Breast epithelium (tissue), 4 donors: ENCODE measurements around the gene SFMBT2. TPM values are rescaled to one million over a fixed set of nuclear protein-coding genes. Genes with fewer than 3 reads are reported as not detected.

Source experiments
- DNase-seq, 2 donors: peaks; one replicate each; pipeline ENCODE4 v3.0.0-alpha.2; 2019; ENCODE audit warnings: low spot score in 2 of 2
- H3K27ac ChIP-seq, 2 donors: fragments of 200-600 bp; sonication (generic) in 1 of 2; one replicate each; pipeline ENCODE4 v1.5.1; 2016 to 2019; ENCODE audit warnings: mild to moderate bottlenecking in 1 of 2
- H3K27me3 ChIP-seq, 2 donors: fragments of 200-600 bp; sonication (generic) in 1 of 2; one replicate each; pipeline versions ENCODE4 v1.5.1 to v1.6.0; 2017 to 2019; ENCODE audit warnings: control low read depth in 1 of 2, mild to moderate bottlenecking in 1 of 2
- H3K36me3 ChIP-seq: fragments of 200-600 bp; one replicate; pipeline ENCODE4 v1.5.1; 2019
- H3K4me1 ChIP-seq, 2 donors: fragments of 200-600 bp; sonication (generic); one replicate each; pipeline ENCODE4 v1.5.1; 2016 to 2019; ENCODE audit warnings: control low read depth in 1 of 2
- H3K4me3 ChIP-seq, 3 donors: fragments of 200-600 bp; sonication (generic); 1 replicate in 2 of 3; 2 replicates in 1 of 3; pipeline ENCODE4 v1.5.1; 2016 to 2019; ENCODE audit warnings: mild to moderate bottlenecking in 3 of 3, moderate library complexity in 2 of 3
- H3K9me3 ChIP-seq, 2 donors: fragments of 200-600 bp; sonication (generic) in 1 of 2; one replicate each; pipeline ENCODE4 v1.5.1; 2016 to 2019; ENCODE audit warnings: control low read depth in 1 of 2
- POLR2A ChIP-seq: fragments of 450-650 bp; IDR thresholded peaks from one replicate; pipeline ENCODE4 v1.6.1; 2016; ENCODE audit warnings: antibody characterized with exemption, mild to moderate bottlenecking, moderate library complexity
- POLR2AphosphoS5 ChIP-seq, 3 donors: sonication (generic); formaldehyde crosslinking; IDR thresholded peaks; one replicate each; pipeline ENCODE4 v1.6.1; 2017; ENCODE audit warnings: antibody characterized with exemption in 3 of 3
- intact Hi-C: fragments of 100-400 bp; cut with DNase I; formaldehyde crosslinking; loops from one replicate; pipeline ENCODE4 v1.15.1; 2023; ENCODE audit warnings: low total_unique reads
- total RNA-seq, 3 donors: library from RNA; depleted of rRNA; stranded (reverse); fragments of >200 nt; gene quantifications; one replicate each; pipeline ENCODE4 v1.1.0, GENCODE V29; 2016
- TF ChIP-seq, protein P1 (sequence below), 3 donors: fragments of 450-650 bp; IDR thresholded peaks; one replicate each; pipeline ENCODE4 v1.5.1; 2016 to 2017; ENCODE audit warnings: antibody characterized with exemption in 3 of 3, mild to moderate bottlenecking in 3 of 3, moderate library complexity in 3 of 3

SFMBT2 gene
- total RNA-seq, 3 donors from 2014 or later = 3.5 to 32.8 (median 22.8) TPM

DNA sequence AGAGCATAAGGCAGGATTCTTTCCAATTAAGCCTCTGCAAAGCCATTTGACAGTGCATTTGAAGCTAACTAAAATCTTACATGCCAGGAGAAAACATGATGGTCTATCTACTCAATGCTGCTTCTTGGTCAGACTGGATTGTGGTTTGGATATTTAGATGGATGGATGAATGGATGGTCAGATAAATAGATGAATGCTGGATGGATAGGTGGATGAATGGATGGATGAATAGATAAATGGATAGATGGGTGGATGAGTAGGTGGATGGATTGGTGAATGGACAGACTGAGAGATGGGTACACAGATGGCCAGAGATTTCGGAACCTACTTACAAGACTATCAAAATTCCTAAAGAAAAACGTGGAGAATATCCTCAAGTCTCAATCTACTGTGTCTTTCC is 127.6 kb downstream of the SFMBT2 start:
- Histone ChIP-seq H3K4me1 (no peaks in the 10 kb centered on the region), H3K4me3 (no peak overlapping the region), H3K9me3 (no peaks in the 10 kb centered on the region), H3K36me3 (no peaks in the 10 kb centered on the region), H3K27ac (no peak overlapping the region), H3K27me3 (no peaks in the 10 kb centered on the region)
- no peak for TF ChIP-seq POLR2A
- no peak for DNase-seq
- intact Hi-C loops = no loop called here

DNA sequence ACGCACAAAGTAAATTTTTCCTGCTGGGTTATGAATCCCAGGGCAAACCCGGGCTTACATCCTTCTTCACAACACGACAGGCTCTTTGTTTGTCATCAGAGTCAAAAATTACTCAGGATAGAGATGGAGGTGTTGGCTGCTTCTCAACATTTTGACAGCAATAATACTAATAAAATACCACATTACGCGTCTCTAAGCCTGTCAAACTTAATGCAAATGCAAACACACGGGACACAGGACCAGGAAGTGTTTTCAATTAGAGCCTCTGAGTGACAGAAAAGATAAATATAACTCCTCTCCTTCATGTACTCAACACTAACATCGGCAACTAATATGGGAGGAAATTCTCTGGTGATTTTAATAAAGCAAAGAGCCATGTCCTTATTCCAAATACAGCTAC is 128.4 kb downstream of the SFMBT2 start:
- H3K27me3 ChIP-seq = no peaks in the 10 kb centered on the region
- no peaks in the 10 kb centered on the region for H3K4me1 ChIP-seq
- no peak overlapping the region for H3K27ac ChIP-seq
- TF ChIP-seq, protein P1, sequence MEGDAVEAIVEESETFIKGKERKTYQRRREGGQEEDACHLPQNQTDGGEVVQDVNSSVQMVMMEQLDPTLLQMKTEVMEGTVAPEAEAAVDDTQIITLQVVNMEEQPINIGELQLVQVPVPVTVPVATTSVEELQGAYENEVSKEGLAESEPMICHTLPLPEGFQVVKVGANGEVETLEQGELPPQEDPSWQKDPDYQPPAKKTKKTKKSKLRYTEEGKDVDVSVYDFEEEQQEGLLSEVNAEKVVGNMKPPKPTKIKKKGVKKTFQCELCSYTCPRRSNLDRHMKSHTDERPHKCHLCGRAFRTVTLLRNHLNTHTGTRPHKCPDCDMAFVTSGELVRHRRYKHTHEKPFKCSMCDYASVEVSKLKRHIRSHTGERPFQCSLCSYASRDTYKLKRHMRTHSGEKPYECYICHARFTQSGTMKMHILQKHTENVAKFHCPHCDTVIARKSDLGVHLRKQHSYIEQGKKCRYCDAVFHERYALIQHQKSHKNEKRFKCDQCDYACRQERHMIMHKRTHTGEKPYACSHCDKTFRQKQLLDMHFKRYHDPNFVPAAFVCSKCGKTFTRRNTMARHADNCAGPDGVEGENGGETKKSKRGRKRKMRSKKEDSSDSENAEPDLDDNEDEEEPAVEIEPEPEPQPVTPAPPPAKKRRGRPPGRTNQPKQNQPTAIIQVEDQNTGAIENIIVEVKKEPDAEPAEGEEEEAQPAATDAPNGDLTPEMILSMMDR (IDR thresholded peaks at IDR 0.05) = no peak
- no peak for DNase-seq
- intact Hi-C loops = no loop called here
- H3K4me3 ChIP-seq = no peak overlapping the region
- H3K9me3 ChIP-seq = no peaks in the 10 kb centered on the region
- no peaks in the 10 kb centered on the region for H3K36me3 ChIP-seq

DNA sequence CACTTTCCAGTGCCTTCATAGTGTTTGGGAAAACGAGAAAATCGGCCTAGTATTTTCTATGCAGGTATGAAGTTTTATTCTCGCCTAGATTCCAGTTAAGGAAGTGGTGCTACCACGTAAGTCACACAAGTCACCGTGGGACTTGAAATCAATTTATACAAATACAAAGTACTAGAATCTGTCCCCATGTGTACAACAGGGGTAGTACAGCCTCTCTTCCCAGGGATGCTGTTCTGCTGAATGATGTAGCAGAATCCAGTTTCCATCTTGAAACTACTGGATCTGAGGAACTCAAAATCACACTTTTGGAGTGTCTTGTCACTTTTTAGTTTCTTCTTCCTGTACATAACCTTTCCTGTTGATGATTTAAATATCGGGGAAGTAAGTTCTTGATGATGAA is 129.4 kb downstream of the SFMBT2 start:
- Histone ChIP-seq H3K36me3 (no peaks in the 10 kb centered on the region), H3K27ac (no peak overlapping the region), H3K4me1 (no peaks in the 10 kb centered on the region), H3K27me3 (no peaks in the 10 kb centered on the region), H3K9me3 (no peaks in the 10 kb centered on the region), H3K4me3 (no peak overlapping the region)
- DNase-seq = no peak
- TF ChIP-seq POLR2AphosphoS5 (IDR thresholded peaks at IDR 0.05) = no peak
- no peak for TF ChIP-seq POLR2A
- TF ChIP-seq, protein P1 (IDR thresholded peaks at IDR 0.05) = no peak
- intact Hi-C loops = no loop called here

DNA sequence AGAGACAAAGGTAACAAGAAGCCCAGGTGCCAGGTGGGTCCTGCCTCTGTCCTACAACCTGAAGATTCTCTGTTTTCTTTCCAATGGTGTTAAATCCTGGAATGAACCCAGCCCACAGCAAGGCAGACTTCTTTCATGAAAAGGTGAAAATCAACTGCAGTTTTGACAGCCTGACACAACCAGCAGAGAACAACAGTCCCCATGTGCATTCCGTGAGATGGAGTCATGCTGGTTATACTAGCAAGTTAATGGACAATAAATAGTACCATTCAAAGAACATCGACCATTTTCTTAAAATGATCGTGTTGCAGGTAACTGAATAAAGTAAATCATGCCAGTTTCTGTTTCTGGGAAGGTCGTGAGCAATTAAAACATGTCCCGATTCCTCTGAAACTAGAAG is 131.5 kb downstream of the SFMBT2 start:
- no peaks in the 10 kb centered on the region for H3K9me3 ChIP-seq
- no peaks in the 10 kb centered on the region for H3K4me1 ChIP-seq
- DNase-seq = no peak
- no peak overlapping the region for H3K27ac ChIP-seq
- no peaks in the 10 kb centered on the region for H3K36me3 ChIP-seq
- no peak overlapping the region for H3K4me3 ChIP-seq
- H3K27me3 ChIP-seq = no peaks in the 10 kb centered on the region
- intact Hi-C loops = no loop called here
- TF ChIP-seq, protein P1 (IDR thresholded peaks at IDR 0.05) = no peak
- TF ChIP-seq POLR2AphosphoS5 (IDR thresholded peaks at IDR 0.05) (no peak), POLR2A (no peak)

DNA sequence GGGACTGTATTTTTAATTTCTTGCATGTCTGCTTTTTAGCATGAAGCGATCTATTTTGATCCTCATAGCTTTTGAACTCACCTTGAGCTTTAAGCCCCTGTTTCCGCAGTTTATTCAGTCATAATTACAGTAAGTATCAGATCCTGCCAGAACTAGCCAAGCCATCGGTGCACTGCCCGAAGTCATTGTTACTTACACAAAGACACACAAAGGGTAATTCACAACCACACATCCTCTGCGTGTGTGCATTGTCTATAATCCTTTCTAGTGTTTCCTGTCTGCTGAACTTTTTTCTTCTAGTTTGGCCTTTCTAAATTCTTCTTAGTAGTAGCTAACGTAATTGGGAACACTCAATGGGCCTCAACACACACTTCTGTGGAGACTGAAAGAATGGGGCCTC is 133.0 kb downstream of the SFMBT2 start:
- TF ChIP-seq POLR2AphosphoS5 (IDR thresholded peaks at IDR 0.05) (no peak), POLR2A (no peak)
- TF ChIP-seq, protein P1 (IDR thresholded peaks at IDR 0.05) = no peak
- Histone ChIP-seq H3K36me3 (no peaks in the 10 kb centered on the region), H3K27ac (no peak overlapping the region), H3K4me3 (no peak overlapping the region), H3K9me3 (no peaks in the 10 kb centered on the region), H3K27me3 (no peaks in the 10 kb centered on the region), H3K4me1 (no peaks in the 10 kb centered on the region)
- DNase-seq = no peak
- intact Hi-C loops = loop anchor here (2.0 kb wide), 1 partner anchor 59 kb away; no protein-coding TSS in a partner anchor

DNA sequence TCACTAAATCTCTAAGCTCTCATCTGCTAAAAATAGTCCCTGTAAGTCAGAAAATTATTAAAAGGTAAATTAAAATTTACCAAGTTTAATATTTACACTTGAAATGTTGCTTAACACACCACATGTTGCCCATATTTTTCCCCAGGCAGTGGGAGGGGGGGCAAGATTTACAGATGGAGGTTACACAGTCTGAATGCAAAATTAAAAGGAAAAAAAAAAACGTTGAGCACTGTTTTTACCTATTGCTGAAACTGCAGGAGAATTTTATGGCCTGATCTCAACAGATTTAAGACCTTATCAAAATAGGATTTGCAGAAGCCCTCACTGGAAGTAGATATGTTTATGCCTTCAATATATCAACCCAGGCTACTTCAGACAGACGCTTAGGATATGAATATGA is 133.4 kb downstream of the SFMBT2 start:
- intact Hi-C loops = loop anchor here (2.0 kb wide), 1 partner anchor 59 kb away; no protein-coding TSS in a partner anchor
- TF ChIP-seq, protein P1 (IDR thresholded peaks at IDR 0.05) = no peak
- no peak for TF ChIP-seq POLR2A
- TF ChIP-seq POLR2AphosphoS5 (IDR thresholded peaks at IDR 0.05) = no peak
- Histone ChIP-seq H3K9me3 (no peaks in the 10 kb centered on the region), H3K4me1 (no peaks in the 10 kb centered on the region), H3K4me3 (no peak overlapping the region), H3K27ac (no peak overlapping the region), H3K27me3 (no peaks in the 10 kb centered on the region), H3K36me3 (no peaks in the 10 kb centered on the region)
- no peak for DNase-seq
